Daoy (cell line): ENCODE measurements around the gene WDR44. TPM values are rescaled to one million over a fixed set of nuclear protein-coding genes. Genes with fewer than 3 reads are reported as not detected.
"Not testable (repeated sequence)": the region's sequence is repeated elsewhere in the genome, so short reads cannot be mapped to it uniquely, and the experiment has no call there.

ENCODE experiments used
- DNase-seq: peaks from one replicate; pipeline ENCODE4 v3.0.0-alpha.2; 2015; ENCODE audit warnings: low read depth
- total RNA-seq: library from RNA; depleted of rRNA; stranded (reverse); fragments of >200 nt; shearing (Covaris generic); gene quantifications from 2 replicates; pipeline ENCODE4 v1.2.3, GENCODE V29; 2014

WDR44 gene
- total RNA-seq, 1 experiment from 2014 or later = 12.4 TPM

GRCh38 chrX:118356154-118356701, 10.3 kb downstream of the WDR44 start:
- DNase-seq = no peak

GRCh38 chrX:118360429-118361125, 14.7 kb downstream of the WDR44 start:
- DNase-seq = no peak

- no peak for DNase-seq
These were observed 18.4 kb downstream of the WDR44 start for GRCh38 chrX:118364261-118364660.

- no peak for DNase-seq
These were observed 21.4 kb downstream of the WDR44 start for GRCh38 chrX:118367338-118367737.

DNA sequence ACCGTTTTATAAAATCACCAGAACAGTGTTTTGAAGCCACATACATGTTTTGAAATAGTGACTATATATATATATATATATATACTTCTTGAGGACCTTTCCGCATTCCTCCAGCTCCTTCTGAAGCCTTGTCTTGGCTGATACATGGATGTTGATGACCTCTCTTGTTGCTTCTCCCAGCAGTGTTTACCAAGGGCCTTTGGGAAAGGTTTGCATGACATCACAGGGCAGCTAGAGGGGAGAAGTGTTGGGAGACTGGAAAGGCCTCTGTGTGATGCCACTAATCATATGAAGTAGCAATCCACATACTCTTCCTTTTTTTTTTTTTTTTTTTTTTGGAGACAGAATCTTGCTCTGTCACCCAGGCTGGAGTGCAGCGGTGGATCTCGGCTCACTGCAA, 22.5 kb downstream of the WDR44 start:
- DNase-seq = no peak

- no peak for DNase-seq
These were observed 25.2 kb downstream of the WDR44 start for GRCh38 chrX:118370921-118371624.

DNA sequence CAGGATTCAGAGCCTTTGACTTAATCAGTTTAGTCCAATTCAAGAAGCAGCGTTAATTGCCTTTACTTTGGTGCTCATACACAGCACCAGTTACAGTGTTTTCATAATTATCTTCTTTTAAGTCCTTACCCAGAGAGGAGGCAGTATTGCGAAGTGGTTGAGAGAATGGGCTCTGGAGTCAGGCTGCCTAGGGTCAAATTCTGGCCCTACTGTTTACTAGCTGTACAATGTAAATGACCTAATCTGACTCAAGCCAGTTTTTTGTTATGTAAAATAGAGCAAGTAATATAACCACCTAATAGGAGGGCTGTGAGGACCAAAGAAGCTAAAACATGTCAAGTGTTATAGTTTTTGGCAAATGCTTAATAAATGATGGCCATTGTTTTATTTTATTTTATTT, 27.6 kb downstream of the WDR44 start:
- DNase-seq = no peak

DNA sequence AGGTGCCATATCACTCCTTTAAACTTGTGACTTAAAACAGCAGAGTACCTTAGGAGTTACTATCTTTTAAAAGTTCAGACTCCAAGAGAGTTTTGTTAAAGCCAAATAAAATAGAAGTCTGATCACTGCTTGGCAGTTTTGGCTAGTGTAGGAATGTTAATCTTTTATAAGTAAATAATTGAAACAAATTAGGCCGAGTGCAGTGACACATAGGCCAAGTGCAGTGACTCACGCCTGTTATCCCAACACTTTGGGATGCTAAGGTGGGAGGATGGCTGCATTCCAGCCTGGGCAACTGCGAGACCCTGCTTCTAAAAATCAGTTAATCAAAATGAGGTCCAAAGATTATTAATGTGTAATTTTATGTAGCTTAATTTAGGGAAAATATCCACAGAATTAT, 37.2 kb downstream of the WDR44 start:
- DNase-seq = peak; percentile 10

- no peak for DNase-seq
These were observed 46.8 kb downstream of the WDR44 start for GRCh38 chrX:118392716-118393115.

GRCh38 chrX:118396113-118396512, 50.2 kb downstream of the WDR44 start:
- no peak for DNase-seq

DNA sequence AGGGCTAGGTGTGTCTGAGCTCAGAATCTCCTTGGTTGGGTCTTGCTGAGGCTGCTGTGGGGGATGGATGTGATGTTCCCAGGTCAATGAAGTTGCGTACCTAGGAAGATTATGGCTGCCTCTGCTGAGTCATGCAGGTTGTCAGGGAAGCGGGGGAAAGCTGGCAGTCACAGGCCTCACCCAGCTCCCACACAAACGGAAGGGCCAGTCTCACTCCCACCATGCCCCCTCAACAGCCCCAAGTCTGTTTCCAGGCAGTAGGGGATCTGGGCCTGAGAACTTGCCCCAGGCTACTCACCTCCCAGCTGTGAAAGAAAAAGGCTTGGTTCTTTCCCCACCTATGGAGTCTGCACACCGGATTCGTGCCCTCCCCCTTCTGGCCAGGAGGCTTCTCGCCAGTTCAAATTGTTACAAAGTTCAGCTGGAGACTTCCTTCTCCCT, 72.9 kb downstream of the WDR44 start:
- DNase-seq = peak; percentile 0

DNA sequence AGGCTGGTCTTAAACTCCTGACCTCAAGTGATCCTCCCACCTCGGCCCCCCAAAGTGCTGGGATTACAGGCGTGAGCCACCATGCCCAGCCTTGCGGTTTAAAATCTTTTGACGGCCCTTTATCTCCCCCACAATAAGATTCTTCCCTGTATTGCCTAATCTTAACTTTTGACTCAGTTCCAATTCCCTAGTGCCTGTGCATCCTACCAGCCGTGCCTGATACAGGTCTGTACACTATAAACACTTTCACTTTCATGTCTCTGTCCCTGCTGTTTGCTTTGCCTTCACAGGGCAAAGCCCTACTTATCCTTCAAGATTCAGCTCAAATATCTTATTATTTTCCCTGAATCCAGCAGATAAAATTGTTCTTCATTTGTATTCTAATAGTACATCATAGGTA, 74.6 kb downstream of the WDR44 start:
- peak; percentile 4 for DNase-seq

GRCh38 chrX:118423558-118423957, 77.7 kb downstream of the WDR44 start:
- no peak for DNase-seq

DNA sequence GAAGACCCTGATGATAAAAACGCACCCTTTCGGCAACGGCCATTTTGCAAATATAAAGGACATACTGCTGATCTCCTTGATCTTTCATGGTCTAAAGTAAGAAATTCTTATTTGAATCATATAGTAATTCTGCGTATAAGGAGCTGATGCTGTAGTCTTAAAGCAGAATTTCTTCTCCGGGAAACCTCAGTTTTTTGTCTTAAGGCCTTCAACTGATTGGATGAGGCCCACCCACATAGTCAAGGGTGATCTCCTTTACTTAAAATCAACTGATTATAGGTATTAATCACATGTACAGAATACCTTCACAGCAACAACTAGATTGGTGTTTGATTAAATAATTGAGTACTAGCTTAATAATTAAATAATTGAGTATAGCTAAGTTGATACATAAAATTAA, 86.9 kb downstream of the WDR44 start:
- no peak for DNase-seq

DNA sequence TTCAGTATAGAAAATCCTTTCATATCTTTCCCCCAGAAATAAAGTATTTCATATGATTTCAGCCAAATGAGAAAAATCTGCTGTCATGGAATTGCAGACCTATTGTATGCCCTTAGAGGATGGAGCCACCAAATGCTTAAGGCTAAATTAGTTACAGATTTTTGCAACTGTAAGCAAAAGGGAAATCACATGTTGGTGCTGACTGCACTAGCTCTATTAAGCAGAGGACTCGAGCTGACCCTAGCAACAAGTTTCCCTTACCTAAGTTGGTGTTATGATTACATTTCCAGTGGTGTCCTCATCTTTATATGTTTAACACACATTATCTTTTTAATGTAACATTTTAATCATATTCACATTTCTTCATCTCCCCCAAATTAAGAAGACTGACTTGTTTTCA, 91.4 kb downstream of the WDR44 start:
- DNase-seq = no peak

DNA sequence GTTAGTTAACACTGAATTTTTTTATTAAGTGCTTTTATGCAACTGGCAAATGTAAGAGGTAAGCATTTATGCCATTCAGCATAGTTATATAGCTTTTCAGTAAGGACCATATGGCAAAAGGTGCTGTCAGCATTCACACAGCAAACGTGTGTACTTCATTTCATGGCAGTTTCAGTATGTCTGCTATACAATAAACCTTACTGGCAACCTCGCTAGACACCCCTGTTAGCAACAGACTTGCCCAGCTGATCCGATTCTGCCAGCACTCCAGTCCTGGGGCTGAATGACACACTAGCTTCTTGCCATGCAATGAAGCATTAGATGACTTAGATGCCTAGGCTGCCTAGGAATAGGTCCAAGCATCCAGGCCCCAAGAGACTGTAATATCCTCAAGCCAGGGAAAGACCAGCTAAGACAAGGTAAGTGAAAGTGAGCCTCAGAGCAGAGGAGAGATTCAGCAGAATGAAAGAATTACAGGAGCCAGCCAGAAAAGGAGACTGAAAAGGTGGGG, 102.4 kb downstream of the WDR44 start:
- no peak for DNase-seq

GRCh38 chrX:118455013-118455412, 109.1 kb downstream of the WDR44 start:
- DNase-seq = no peak

DNA sequence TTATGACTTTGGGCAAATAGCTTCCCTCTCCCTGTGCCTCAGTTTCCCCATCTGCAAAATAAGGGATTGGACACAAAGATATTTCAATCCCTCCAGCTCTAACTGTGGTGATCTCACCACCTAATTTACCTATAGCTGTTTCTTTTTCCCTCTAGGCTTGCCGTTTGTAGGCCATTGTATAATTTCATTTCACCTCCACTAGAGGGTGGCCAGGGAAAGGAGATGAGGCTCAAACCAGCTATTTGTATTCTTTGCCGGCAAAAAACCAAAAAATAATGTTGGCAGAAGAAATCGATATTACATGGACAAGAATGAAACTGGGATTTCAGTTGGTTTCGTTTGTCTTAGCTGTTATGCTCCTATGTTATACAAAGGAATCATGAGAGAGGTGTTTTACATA, 113.6 kb downstream of the WDR44 start:
- peak; percentile 21 for DNase-seq

GRCh38 chrX:118464501-118464900, 118.6 kb downstream of the WDR44 start:
- DNase-seq = no peak

GRCh38 chrX:118468122-118468521, 122.2 kb downstream of the WDR44 start:
- DNase-seq = no peak

GRCh38 chrX:118470721-118471347, 124.9 kb downstream of the WDR44 start:
- not testable (repeated sequence) for DNase-seq

GRCh38 chrX:118474586-118474985, 128.7 kb downstream of the WDR44 start:
- DNase-seq = no peak
